ENCODE results near the gene AGXT.

- TF ChIP-seq CTCF (IDR thresholded peaks at IDR 0.05) (no peak), POLR2AphosphoS5 (IDR thresholded peaks at IDR 0.05; ENCODE audit: insufficient read depth in 1 of 2, low read depth in 1 of 2) (no peak), POLR2A (IDR thresholded peaks at IDR 0.05) (no peak)
These were observed 19.7 kb downstream of the AGXT start for GRCh38 chr2:240888130-240888889.

All from vagina (tissue), 2 donors.